Measurements from ENCODE around the gene DMC1. TPM values are rescaled to one million over a fixed set of nuclear protein-coding genes. Genes with fewer than 3 reads are reported as not detected.
"Not testable (repeated sequence)": the region's sequence is repeated elsewhere in the genome, so short reads cannot be mapped to it uniquely, and the experiment has no call there.

DMC1 gene
- total RNA-seq (1 to 10 TPM; 3.8 to 3.9 TPM), polyA plus RNA-seq (ENCODE audit: insufficient read length in 2 of 2) (1 to 10 TPM; 1.9 to 2.9 TPM)
- long read RNA-seq, donor 1: 0 reads
- long read RNA-seq, donor 2: 0 reads
- long read RNA-seq, donor 3: 0 reads
- long read RNA-seq, donor 4: 0 reads

DNA sequence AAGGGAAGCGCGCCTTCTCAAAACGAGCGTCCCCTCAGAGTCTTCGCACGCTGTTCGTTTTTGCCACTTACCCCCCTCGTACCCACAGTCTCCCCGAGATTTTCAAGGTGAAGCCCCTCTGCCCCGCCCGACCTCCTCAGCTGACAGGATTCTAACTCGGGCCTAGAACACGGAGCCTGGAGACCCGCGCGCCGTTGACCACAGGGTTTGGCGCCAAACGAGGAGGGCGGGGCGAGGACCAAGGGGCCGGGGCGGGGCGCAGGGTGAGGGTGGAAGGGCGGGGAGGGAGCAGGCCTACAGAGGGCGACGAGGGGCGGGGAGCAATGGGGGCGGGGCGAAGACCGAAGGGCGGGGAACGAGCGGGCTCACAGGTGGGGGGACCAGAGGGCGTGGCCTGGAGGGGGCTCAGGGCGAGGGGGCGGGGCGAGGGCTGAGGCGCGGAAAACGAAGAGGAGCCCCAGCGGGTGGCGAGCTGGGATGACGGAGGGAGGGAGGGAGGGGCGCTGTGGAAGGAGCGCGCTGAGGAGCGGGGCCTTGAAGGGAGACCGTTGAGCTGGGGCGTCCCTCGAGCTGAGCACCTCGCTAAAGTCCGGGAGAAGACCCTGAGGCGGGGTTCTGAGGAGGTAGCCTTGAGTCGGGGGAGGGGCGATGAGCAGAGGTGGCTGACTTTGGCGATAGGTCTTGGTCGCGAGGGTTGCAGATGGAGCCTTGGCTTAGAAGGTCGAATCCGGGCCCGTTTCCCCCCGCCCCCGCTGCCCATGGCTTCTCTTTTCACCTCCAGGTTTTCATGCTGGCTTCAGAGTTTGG, at the start of gene DMC1:
Gene DMC1 (minus strand): TSS at position 212 of the 807 bp plus-strand sequence. CDS start 1,927 bp downstream, outside the sequence.
- Histone ChIP-seq H3K9me3 (ENCODE audit: control insufficient read depth, insufficient read depth, low read length) (no peaks in the 10 kb centered on the region), H3K27me3 (ENCODE audit: control insufficient read depth, insufficient read depth, low read length) (no peaks in the 10 kb centered on the region), H3K36me3 (ENCODE audit: control insufficient read depth, insufficient read depth, low read length) (no peaks in the 10 kb centered on the region), H3K4me1 (ENCODE audit: control insufficient read depth, insufficient read depth, low read length) (peaks cover 15% of the 10 kb centered on the region), H3K4me3 (ENCODE audit: low read depth, low read length) (peak within 1 kb of the TSS; percentile 81), H3K27ac (ENCODE audit: low read depth, low read length) (peak within 1 kb of the TSS; percentile 84)
- DNase-seq (ENCODE audit: low read depth in 4 of 6, low spot score in 6 of 6): peak in 5 of 6 donors; percentile 62 to 95 (median 74)
- WGBS (ENCODE audit: insufficient coverage): under 1% methylated on average over 52 of the region's 64 CpGs

DNA sequence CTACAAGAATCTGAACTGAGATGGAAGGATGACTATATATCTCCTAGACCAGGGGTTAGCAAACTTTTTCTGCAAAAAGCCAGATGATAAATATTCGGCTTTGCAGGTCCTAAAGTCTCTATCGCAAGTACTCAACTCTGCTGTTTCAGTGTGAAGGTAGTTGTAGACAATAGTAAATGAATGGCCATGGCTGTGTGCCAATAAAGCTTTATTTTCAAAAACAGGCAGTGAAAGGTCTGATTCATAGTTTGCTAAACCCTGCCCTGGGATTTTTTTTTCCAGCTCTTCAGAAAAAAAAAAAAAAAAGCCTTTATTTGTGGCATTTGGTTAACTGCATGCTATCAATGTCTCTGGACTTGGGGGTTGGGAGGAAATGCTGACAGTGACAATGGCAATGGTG, 48.7 kb upstream of the DMC1 start:
- H3K36me3 ChIP-seq (ENCODE audit: control insufficient read depth, insufficient read depth, low read length): peaks cover 43% of the 10 kb centered on the region
- no peaks in the 10 kb centered on the region for H3K4me1 ChIP-seq (ENCODE audit: control insufficient read depth, insufficient read depth, low read length)
- H3K9me3 ChIP-seq (ENCODE audit: control insufficient read depth, insufficient read depth, low read length): no peaks in the 10 kb centered on the region
- no peak overlapping the region for H3K27ac ChIP-seq (ENCODE audit: low read depth, low read length)
- no peaks in the 10 kb centered on the region for H3K27me3 ChIP-seq (ENCODE audit: control insufficient read depth, insufficient read depth, low read length)
- DNase-seq (ENCODE audit: low read depth in 4 of 6, low spot score in 6 of 6): no peak
- no CpG with 5 or more reads among the region's 2 CpGs for WGBS (ENCODE audit: insufficient coverage)
- H3K4me3 ChIP-seq (ENCODE audit: low read depth, low read length): no peak overlapping the region

DNA sequence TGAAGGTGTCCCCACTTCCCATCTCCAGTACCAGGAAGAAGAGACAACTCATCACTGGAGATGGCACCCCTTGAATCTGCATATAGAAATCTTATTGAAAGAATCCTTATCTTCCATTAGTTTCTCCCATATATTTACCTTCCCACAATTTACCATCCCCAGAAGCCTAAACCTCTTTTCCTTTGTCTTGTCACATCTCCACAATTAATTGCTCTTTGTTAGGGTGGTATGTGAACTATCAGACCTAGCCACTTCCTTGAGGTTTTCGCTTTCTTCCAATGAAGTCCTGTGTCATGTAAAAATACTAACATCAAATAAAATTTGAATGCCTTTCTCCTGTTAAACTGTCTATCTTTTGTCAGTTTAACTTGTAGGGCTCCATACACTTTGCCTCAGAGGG, 48.3 kb upstream of the DMC1 start:
- Histone ChIP-seq H3K4me1 (ENCODE audit: control insufficient read depth, insufficient read depth, low read length) (no peaks in the 10 kb centered on the region), H3K4me3 (ENCODE audit: low read depth, low read length) (no peak overlapping the region), H3K27me3 (ENCODE audit: control insufficient read depth, insufficient read depth, low read length) (no peaks in the 10 kb centered on the region), H3K27ac (ENCODE audit: low read depth, low read length) (no peak overlapping the region), H3K9me3 (ENCODE audit: control insufficient read depth, insufficient read depth, low read length) (no peaks in the 10 kb centered on the region), H3K36me3 (ENCODE audit: control insufficient read depth, insufficient read depth, low read length) (peaks cover 42% of the 10 kb centered on the region)
- DNase-seq (ENCODE audit: low read depth in 4 of 6, low spot score in 6 of 6): no peak
- WGBS (ENCODE audit: insufficient coverage): no CpG with 5 or more reads among the region's 1 CpG

DNA sequence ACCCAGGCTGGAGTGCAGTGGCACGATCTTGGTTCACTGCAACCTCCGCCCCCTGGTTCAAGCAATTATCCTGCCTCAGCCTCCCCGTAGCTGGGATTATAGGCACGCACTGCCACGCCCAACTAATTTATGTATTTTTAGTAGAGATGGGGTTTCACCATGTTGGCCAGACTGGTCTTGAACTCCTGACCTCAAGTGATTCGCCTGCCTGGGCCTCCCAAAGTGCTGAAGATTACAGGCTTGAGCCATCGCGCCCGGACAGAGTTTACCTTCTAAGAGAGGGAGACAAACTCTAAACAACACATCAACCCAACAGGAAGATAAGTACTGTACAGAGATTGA, 45.1 kb upstream of the DMC1 start:
- H3K9me3 ChIP-seq (ENCODE audit: control insufficient read depth, insufficient read depth, low read length); H3K27me3 ChIP-seq (ENCODE audit: control insufficient read depth, insufficient read depth, low read length); DNase-seq (ENCODE audit: low read depth in 4 of 6, low spot score in 6 of 6); H3K27ac ChIP-seq (ENCODE audit: low read depth, low read length); H3K4me3 ChIP-seq (ENCODE audit: low read depth, low read length); H3K4me1 ChIP-seq (ENCODE audit: control insufficient read depth, insufficient read depth, low read length): not testable (repeated sequence)
- 91% methylated on average over 5 of the region's 9 CpGs for WGBS (ENCODE audit: insufficient coverage)
- H3K36me3 ChIP-seq (ENCODE audit: control insufficient read depth, insufficient read depth, low read length): peaks cover 41% of the 10 kb centered on the region

- Histone ChIP-seq H3K4me3 (ENCODE audit: low read depth, low read length) (no peak overlapping the region), H3K27me3 (ENCODE audit: control insufficient read depth, insufficient read depth, low read length) (no peaks in the 10 kb centered on the region), H3K4me1 (ENCODE audit: control insufficient read depth, insufficient read depth, low read length) (no peaks in the 10 kb centered on the region), H3K27ac (ENCODE audit: low read depth, low read length) (no peak overlapping the region), H3K36me3 (ENCODE audit: control insufficient read depth, insufficient read depth, low read length) (peaks cover 36% of the 10 kb centered on the region), H3K9me3 (ENCODE audit: control insufficient read depth, insufficient read depth, low read length) (no peaks in the 10 kb centered on the region)
- 71% methylated on average over 4 of the region's 4 CpGs for WGBS (ENCODE audit: insufficient coverage)
- DNase-seq (ENCODE audit: low read depth in 4 of 6, low spot score in 6 of 6): peak in 3 of 6 donors; percentile 7 to 35 (median 10)
Measured at GRCh38 chr22:38614332-38615063, 44.5 kb upstream of the DMC1 start.

DNA sequence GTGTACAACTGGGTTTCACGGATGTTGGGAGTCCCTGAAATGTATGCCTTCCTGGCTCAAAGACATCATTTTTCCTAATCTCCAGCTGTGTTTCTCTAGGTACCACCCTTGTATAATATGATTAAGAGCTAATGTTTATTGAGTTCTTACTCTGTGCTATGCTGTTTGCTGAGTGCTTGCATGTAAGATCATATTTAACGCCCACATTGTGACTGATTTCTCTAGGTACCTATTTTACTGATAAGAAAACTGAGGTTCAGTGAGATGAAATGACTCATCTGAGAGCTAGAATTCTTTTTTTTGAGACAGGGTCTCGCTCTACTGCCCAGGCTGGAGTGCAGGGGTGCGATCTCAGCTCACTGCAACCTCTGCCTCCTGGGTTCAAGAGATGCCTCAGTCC, 43.6 kb upstream of the DMC1 start:
- DNase-seq (ENCODE audit: low read depth in 4 of 6, low spot score in 6 of 6): no peak
- Histone ChIP-seq H3K9me3 (ENCODE audit: control insufficient read depth, insufficient read depth, low read length) (no peaks in the 10 kb centered on the region), H3K27ac (ENCODE audit: low read depth, low read length) (no peak overlapping the region), H3K36me3 (ENCODE audit: control insufficient read depth, insufficient read depth, low read length) (peaks cover 32% of the 10 kb centered on the region), H3K4me3 (ENCODE audit: low read depth, low read length) (no peak overlapping the region), H3K4me1 (ENCODE audit: control insufficient read depth, insufficient read depth, low read length) (no peaks in the 10 kb centered on the region), H3K27me3 (ENCODE audit: control insufficient read depth, insufficient read depth, low read length) (no peaks in the 10 kb centered on the region)
- 100% methylated on average over 3 of the region's 4 CpGs for WGBS (ENCODE audit: insufficient coverage)

DNA sequence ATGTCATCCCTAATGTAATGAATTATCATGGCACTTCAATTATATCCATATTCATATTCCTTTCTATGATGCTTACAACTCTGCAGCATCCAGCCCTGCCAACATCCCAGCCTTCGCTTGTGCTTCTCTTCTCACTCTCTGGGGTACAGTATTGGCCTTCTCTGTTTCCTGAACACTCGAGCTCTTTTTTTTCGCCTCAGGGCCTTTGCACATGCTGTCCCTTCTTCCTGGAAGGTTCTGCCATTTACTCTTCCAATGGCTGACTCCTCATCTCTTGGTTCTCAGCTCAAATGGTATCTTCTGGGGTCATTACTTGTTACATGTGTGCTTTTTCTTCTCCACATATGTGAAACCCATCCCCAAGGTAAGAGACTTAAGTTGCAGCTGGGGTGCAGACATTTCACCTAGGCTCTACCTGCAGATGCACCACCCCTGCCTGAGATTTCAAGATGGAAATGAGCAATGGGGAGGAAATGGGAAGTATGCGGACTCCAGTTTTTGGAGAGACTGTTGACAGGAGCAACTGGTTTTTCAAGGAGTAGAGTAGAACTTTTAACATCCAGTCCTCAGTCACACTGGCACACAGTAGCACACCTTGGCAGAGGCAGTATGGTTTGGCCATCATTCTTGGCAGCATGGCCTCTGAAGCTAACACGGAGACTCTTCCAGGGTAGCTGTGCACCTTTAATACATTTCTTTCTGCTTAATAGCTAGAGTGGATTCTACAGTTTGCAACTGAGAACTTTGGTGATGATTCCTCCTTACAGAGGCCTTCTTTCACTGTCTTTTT, 42.4 kb upstream of the DMC1 start:
- no peak for DNase-seq (ENCODE audit: low read depth in 4 of 6, low spot score in 6 of 6)
- Histone ChIP-seq H3K4me1 (ENCODE audit: control insufficient read depth, insufficient read depth, low read length) (no peaks in the 10 kb centered on the region), H3K9me3 (ENCODE audit: control insufficient read depth, insufficient read depth, low read length) (no peaks in the 10 kb centered on the region), H3K4me3 (ENCODE audit: low read depth, low read length) (no peak overlapping the region), H3K27ac (ENCODE audit: low read depth, low read length) (no peak overlapping the region), H3K36me3 (ENCODE audit: control insufficient read depth, insufficient read depth, low read length) (peaks cover 32% of the 10 kb centered on the region), H3K27me3 (ENCODE audit: control insufficient read depth, insufficient read depth, low read length) (no peaks in the 10 kb centered on the region)
- WGBS (ENCODE audit: insufficient coverage): 95% methylated on average over 3 of the region's 5 CpGs

DNA sequence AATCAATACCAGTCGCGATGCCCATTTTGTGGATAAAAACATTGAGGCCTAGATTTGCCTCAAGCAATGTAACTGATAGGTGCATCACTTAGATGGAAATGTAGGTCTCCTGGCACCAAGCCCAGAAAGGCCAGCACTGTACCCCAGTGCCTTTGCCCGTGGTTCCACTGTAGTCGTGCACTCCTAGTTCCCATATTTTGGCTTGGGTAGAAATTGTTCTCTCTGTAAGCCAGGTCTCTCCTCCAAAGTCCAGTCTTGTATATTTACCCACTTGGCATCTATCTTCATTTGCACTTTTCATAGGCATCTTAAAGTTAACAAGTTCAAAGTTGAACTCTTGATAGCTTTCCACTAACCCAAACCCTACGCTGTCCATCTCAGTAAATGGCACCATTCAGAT, 41.6 kb upstream of the DMC1 start:
- Histone ChIP-seq H3K27ac (ENCODE audit: low read depth, low read length) (no peak overlapping the region), H3K27me3 (ENCODE audit: control insufficient read depth, insufficient read depth, low read length) (no peaks in the 10 kb centered on the region), H3K4me1 (ENCODE audit: control insufficient read depth, insufficient read depth, low read length) (no peaks in the 10 kb centered on the region), H3K36me3 (ENCODE audit: control insufficient read depth, insufficient read depth, low read length) (peaks cover 24% of the 10 kb centered on the region), H3K9me3 (ENCODE audit: control insufficient read depth, insufficient read depth, low read length) (no peaks in the 10 kb centered on the region), H3K4me3 (ENCODE audit: low read depth, low read length) (no peak overlapping the region)
- WGBS (ENCODE audit: insufficient coverage): 100% methylated on average over 3 of the region's 5 CpGs
- no peak for DNase-seq (ENCODE audit: low read depth in 4 of 6, low spot score in 6 of 6)

DNA sequence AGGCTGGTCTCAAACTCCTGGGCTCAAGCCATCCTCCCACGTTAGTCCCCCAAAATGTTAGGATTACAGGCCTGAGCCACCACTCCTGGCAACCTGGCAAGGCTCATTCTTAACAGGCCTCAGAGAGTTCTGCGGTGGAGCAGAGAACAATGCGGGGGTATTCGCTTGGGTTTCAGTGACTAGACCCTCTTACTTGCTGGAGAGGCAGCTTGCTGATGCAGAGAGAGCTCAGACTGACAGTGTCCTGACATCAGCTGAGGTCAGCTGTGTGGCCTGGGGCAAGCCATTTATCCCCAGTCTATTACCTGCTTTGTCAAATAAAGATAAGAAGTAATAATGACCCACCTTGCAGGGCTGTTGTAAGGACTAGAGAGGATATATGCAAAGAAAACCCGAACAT, 40.3 kb upstream of the DMC1 start:
- Histone ChIP-seq H3K4me3 (ENCODE audit: low read depth, low read length) (no peak overlapping the region), H3K9me3 (ENCODE audit: control insufficient read depth, insufficient read depth, low read length) (no peaks in the 10 kb centered on the region), H3K4me1 (ENCODE audit: control insufficient read depth, insufficient read depth, low read length) (no peaks in the 10 kb centered on the region), H3K27ac (ENCODE audit: low read depth, low read length) (no peak overlapping the region), H3K36me3 (ENCODE audit: control insufficient read depth, insufficient read depth, low read length) (peaks cover 11% of the 10 kb centered on the region), H3K27me3 (ENCODE audit: control insufficient read depth, insufficient read depth, low read length) (no peaks in the 10 kb centered on the region)
- WGBS (ENCODE audit: insufficient coverage): 95% methylated on average over 4 of the region's 5 CpGs
- DNase-seq (ENCODE audit: low read depth in 4 of 6, low spot score in 6 of 6): no peak
